Fibroblast of lung (primary cell): Measurements from ENCODE around the gene TTL.

Experiments
- EZH2 ChIP-seq: IDR thresholded peaks from 2 replicates; pipeline ENCODE4 v1.5.1; 2012; ENCODE audit warnings: low read length, control low read depth, mild to moderate bottlenecking; ENCODE audit errors: missing control alignments
- TF ChIP-seq, protein P1 (sequence below), 2 donors: IDR thresholded peaks in 1 of 2; conservative IDR thresholded peaks in 1 of 2; 1 replicate in 1 of 2; 2 replicates in 1 of 2; pipeline ENCODE4 v1.5.1; 2011 to 2012; ENCODE audit warnings: low read length in 2 of 2, control low read depth in 1 of 2, inconsistent platforms in 1 of 2, low read depth in 1 of 2, mild to moderate bottlenecking in 1 of 2

DNA sequence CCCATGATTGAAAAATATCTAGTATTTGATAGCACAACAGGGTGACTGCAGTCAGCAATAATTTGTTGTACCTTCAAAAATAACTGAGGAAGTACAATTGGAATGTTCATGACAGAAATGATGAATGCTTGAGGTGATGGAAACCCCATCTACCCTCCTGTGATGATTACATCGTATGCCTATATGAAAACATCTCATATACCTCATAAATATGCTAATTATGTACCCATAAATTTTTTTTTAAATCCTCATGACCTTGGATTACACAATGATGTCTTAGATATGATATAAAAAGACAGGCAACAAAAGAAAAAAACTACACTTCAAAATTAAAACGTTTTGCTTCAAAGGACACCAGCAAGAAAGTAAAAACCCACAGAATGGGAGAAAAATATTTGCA lies 59.0 kb downstream of the TTL start:
- TF ChIP-seq, protein P1, sequence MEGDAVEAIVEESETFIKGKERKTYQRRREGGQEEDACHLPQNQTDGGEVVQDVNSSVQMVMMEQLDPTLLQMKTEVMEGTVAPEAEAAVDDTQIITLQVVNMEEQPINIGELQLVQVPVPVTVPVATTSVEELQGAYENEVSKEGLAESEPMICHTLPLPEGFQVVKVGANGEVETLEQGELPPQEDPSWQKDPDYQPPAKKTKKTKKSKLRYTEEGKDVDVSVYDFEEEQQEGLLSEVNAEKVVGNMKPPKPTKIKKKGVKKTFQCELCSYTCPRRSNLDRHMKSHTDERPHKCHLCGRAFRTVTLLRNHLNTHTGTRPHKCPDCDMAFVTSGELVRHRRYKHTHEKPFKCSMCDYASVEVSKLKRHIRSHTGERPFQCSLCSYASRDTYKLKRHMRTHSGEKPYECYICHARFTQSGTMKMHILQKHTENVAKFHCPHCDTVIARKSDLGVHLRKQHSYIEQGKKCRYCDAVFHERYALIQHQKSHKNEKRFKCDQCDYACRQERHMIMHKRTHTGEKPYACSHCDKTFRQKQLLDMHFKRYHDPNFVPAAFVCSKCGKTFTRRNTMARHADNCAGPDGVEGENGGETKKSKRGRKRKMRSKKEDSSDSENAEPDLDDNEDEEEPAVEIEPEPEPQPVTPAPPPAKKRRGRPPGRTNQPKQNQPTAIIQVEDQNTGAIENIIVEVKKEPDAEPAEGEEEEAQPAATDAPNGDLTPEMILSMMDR (conservative IDR thresholded peaks at IDR 0.05 in 1 of 2, IDR thresholded peaks at IDR 0.05 in 1 of 2; ENCODE audit: low read depth in 1 of 2, low read length in 2 of 2), result no peak
- no peak for TF ChIP-seq EZH2
